HG02623 (cell line): ENCODE measurements around the gene SYNE1.
"Not testable (repeated sequence)": the region's sequence is repeated elsewhere in the genome, so short reads cannot be mapped to it uniquely, and the experiment has no call there.

ENCODE experiments used
- ATAC-seq: cut with Tn5 transposase; IDR thresholded peaks from one replicate; pipeline ENCODE4 v1.9.1; 2021; ENCODE audit warnings: moderate library complexity; ENCODE audit not compliant: unreplicated experiment

Gene SYNE1

GRCh38 chr6:152086223-152086873 is 550.8 kb downstream of the SYNE1 start:
- ATAC-seq, result no peak

- no peak for ATAC-seq
These were observed 551.7 kb downstream of the SYNE1 start for GRCh38 chr6:152085451-152085921.

GRCh38 chr6:152078804-152079203 is 558.4 kb downstream of the SYNE1 start:
- ATAC-seq, result no peak

GRCh38 chr6:152078001-152078400 is 559.2 kb downstream of the SYNE1 start:
- ATAC-seq, result no peak

- ATAC-seq, result not testable (repeated sequence)
These were observed 560.9 kb downstream of the SYNE1 start for GRCh38 chr6:152076242-152076641.

- no peak for ATAC-seq
These were observed 565.3 kb downstream of the SYNE1 start for GRCh38 chr6:152071843-152072242.
